K562 (cell line): ENCODE results near the gene TIPARP. TPM values are rescaled to one million over a fixed set of nuclear protein-coding genes. Genes with fewer than 3 reads are reported as not detected.

Source experiments
- ATAC-seq: fragments of 200-7000 bp; cut with Tn5 transposase; 3 replicates; pipeline ENCODE4 v1.9.1; 2020; ENCODE audit warnings: moderate library complexity
- BruUV-seq: library from RNA; stranded (reverse); fragments of 400-500 nt; replicated peaks from 2 replicates; lab custom pipeline; 2021; lab: Mats Ljungman, UMichigan
- CTCF ChIA-PET: fragments of 300-600 bp; formaldehyde crosslinking; extraction: SDS; loops from one replicate; lab custom pipeline; 2021; ENCODE audit warnings: low intra/inter-chr PET ratio; lab: Yijun Ruan, JAX
- POLR2A ChIA-PET: fragments of 300-600, 350-650 bp; sonication (Branson Sonifier 250); formaldehyde crosslinking; extraction: SDS; loops from one replicate; lab custom pipeline; 2021; ENCODE audit warnings: antibody characterized with exemption, inconsistent platforms; lab: Yijun Ruan, JAX
- DNase-seq, 4 experiments: peaks; one replicate each; pipeline versions ENCODE4 v3.0.0 to v3.0.0-alpha.2; 2011 to 2018; ENCODE audit warnings: low spot score in 3 of 4, mixed read lengths in 3 of 4; ENCODE audit errors: extremely low read depth in 1 of 4
- FAIRE-seq: peaks from 2 replicates; lab custom pipeline; 2011; peaks lifted over from hg19 to GRCh38; lab: Jason Lieb, UNC
- H2AFZ ChIP-seq: 2 replicates; pipeline ENCODE4 v1.6.0; 2011; ENCODE audit warnings: low read depth, low read length, control low read depth, inconsistent platforms
- H3K27ac ChIP-seq: fragments of 200-600 bp; 3 replicates; pipeline ENCODE4 v1.8.0; 2011; ENCODE audit warnings: low read depth, mild to moderate bottlenecking, control low read depth, inconsistent platforms, low read length, moderate library complexity, mixed read lengths; ENCODE audit errors: extremely low read depth
- H3K27me3 ChIP-seq, 2 experiments: fragments of 300-600 bp in 1 of 2; 2 replicates in 1 of 2; 3 replicates in 1 of 2; pipeline versions ENCODE4 v1.6.0 to v1.8.0; 2011; ENCODE audit warnings: inconsistent platforms in 2 of 2, low read length in 2 of 2, mild to moderate bottlenecking in 1 of 2, mixed read lengths in 1 of 2, moderate library complexity in 1 of 2; ENCODE audit not compliant: control insufficient read depth in 2 of 2, insufficient read depth in 2 of 2
- H3K36me3 ChIP-seq: fragments of 300-600 bp; 3 replicates; pipeline ENCODE4 v1.8.0; 2011; ENCODE audit warnings: mild to moderate bottlenecking, low read length, inconsistent platforms; ENCODE audit not compliant: control insufficient read depth, insufficient read depth
- H3K4me1 ChIP-seq, 2 experiments: fragments of 200-600 bp in 1 of 2; replicated peaks in 1 of 2; 2 replicates in 1 of 2; 3 replicates in 1 of 2; pipeline versions ENCODE4 v1.5.1 to v1.8.0; 2011; ENCODE audit warnings: inconsistent platforms in 2 of 2, low read length in 2 of 2, mild to moderate bottlenecking in 1 of 2, mixed read lengths in 1 of 2, moderate library complexity in 1 of 2; ENCODE audit not compliant: control insufficient read depth in 2 of 2, insufficient read depth in 2 of 2
- H3K4me2 ChIP-seq: 2 replicates; pipeline ENCODE4 v1.6.1; 2011; ENCODE audit warnings: low read length, control low read depth, inconsistent platforms, mixed read lengths; ENCODE audit not compliant: insufficient read depth
- H3K4me3 ChIP-seq: fragments of 200-600 bp; sonication (generic), shearing (Covaris generic); 2 replicates; pipeline ENCODE4 v1.5.1; 2016; ENCODE audit warnings: control low read depth, inconsistent platforms
- H3K79me2 ChIP-seq: fragments of 200-600 bp; 3 replicates; pipeline ENCODE4 v1.8.0; 2011; ENCODE audit warnings: low read length, inconsistent platforms; ENCODE audit not compliant: control insufficient read depth, insufficient read depth
- H3K9ac ChIP-seq, 2 experiments: 2 replicates each; pipeline versions ENCODE4 v1.6.0 to v1.6.1; 2011; ENCODE audit warnings: low read depth in 2 of 2, low read length in 2 of 2, control low read depth in 1 of 2, inconsistent platforms in 1 of 2, mild to moderate bottlenecking in 1 of 2, mixed read lengths in 1 of 2; ENCODE audit not compliant: insufficient read depth in 1 of 2
- H3K9me1 ChIP-seq: one replicate; pipeline ENCODE4 v1.6.0; 2011; ENCODE audit warnings: inconsistent platforms, mild to moderate bottlenecking, low read length, moderate library complexity; ENCODE audit not compliant: control insufficient read depth, insufficient read depth
- H3K9me3 ChIP-seq: replicated peaks from 2 replicates; pipeline ENCODE4 v1.5.1; 2011; ENCODE audit warnings: low read depth, low read length, inconsistent platforms; ENCODE audit not compliant: control insufficient read depth, insufficient read depth
- H4K20me1 ChIP-seq: replicated peaks from 2 replicates; pipeline ENCODE4 v1.6.1; 2011; ENCODE audit warnings: low read length, inconsistent platforms, mixed read lengths; ENCODE audit not compliant: control insufficient read depth, insufficient read depth
- ARNT ChIP-seq, 2 experiments: fragments of 450-650 bp; IDR thresholded peaks; 2 replicates each; pipeline ENCODE4 v1.6.1; 2016; ENCODE audit warnings: mild to moderate bottlenecking in 1 of 2
- CBX3 ChIP-seq, 2 experiments: IDR thresholded peaks; 1 replicate in 1 of 2; 2 replicates in 1 of 2; pipeline ENCODE4 v1.6.1; 2012; ENCODE audit warnings: inconsistent platforms in 2 of 2, low read length in 2 of 2, borderline replicate concordance in 1 of 2, control low read depth in 1 of 2
- HBP1 ChIP-seq: fragments of 450-650 bp; formaldehyde crosslinking; IDR thresholded peaks from 2 replicates; pipeline ENCODE4 v1.4.0; 2022; ENCODE audit warnings: missing genetic modification characterization
- HMG20B ChIP-seq: fragments of 250-450 bp; sonication (Bioruptor Pico); IDR thresholded peaks from 2 replicates; pipeline ENCODE4 v1.5.0; 2021; ENCODE audit warnings: mild to moderate bottlenecking
- HNRNPLL ChIP-seq: fragments of 200-400 bp; formaldehyde crosslinking; IDR thresholded peaks from 2 replicates; pipeline ENCODE4 v1.6.1; 2017; ENCODE audit warnings: low read length, low read depth, mild to moderate bottlenecking; ENCODE audit not compliant: poor library complexity, severe bottlenecking
- HOXB6 ChIP-seq: fragments of 250-450 bp; sonication (Bioruptor Pico); IDR thresholded peaks from 2 replicates; pipeline ENCODE4 v1.5.1; 2022; ENCODE audit warnings: mild to moderate bottlenecking, borderline replicate concordance
- IFI16 ChIP-seq: fragments of 250-450 bp; sonication (Bioruptor Pico); IDR thresholded peaks from 2 replicates; pipeline ENCODE4 v2.1.2; 2022; ENCODE audit warnings: mild to moderate bottlenecking, inconsistent platforms
- PHF20 ChIP-seq: fragments of 450-650 bp; IDR thresholded peaks from 2 replicates; pipeline ENCODE4 v1.6.1; 2018; ENCODE audit not compliant: partially characterized antibody
- SMARCC2 ChIP-seq: fragments of 450-650 bp; IDR thresholded peaks from 2 replicates; pipeline ENCODE4 v1.6.1; 2017; ENCODE audit warnings: antibody characterized with exemption, moderate library complexity, mild to moderate bottlenecking, low read depth
- TOE1 ChIP-seq, 2 experiments: fragments of 450-650 bp in 1 of 2; sonication (generic) in 1 of 2; formaldehyde crosslinking in 1 of 2; IDR thresholded peaks; 2 replicates each; pipeline versions ENCODE4 v1.7.1 to v1.8.0; 2016 to 2022; ENCODE audit warnings: borderline replicate concordance in 2 of 2, mild to moderate bottlenecking in 2 of 2, antibody characterized with exemption in 1 of 2, inconsistent platforms in 1 of 2, low read depth in 1 of 2, missing genetic modification reagents in 1 of 2, moderate library complexity in 1 of 2
- VEZF1 ChIP-seq: fragments of 200-800 bp; sonication (Bioruptor generic); IDR thresholded peaks from 2 replicates; pipeline ENCODE4 v1.6.1; 2017; ENCODE audit warnings: missing genetic modification characterization, missing compliant biosample characterization
- XRCC5 ChIP-seq: fragments of 200-400 bp; formaldehyde crosslinking; IDR thresholded peaks from 2 replicates; pipeline ENCODE4 v1.6.1; 2017; ENCODE audit warnings: low read depth, mild to moderate bottlenecking, low read length
- ZFP1 ChIP-seq: fragments of 450-650 bp; formaldehyde crosslinking; IDR thresholded peaks from 2 replicates; pipeline ENCODE4 v1.4.0; 2020; ENCODE audit warnings: mild to moderate bottlenecking, mixed read lengths
- ZKSCAN3 ChIP-seq: fragments of 250-450 bp; sonication (Bioruptor Pico); IDR thresholded peaks from 2 replicates; pipeline ENCODE4 v1.4.0; 2020
- ZNF316 ChIP-seq: fragments of 450-650 bp; IDR thresholded peaks from 2 replicates; pipeline ENCODE4 v1.6.1; 2016
- ZNF717 ChIP-seq: fragments of 250-450 bp; sonication (Bioruptor Pico); IDR thresholded peaks from 2 replicates; pipeline ENCODE4 v1.5.0; 2021
- WGBS: fragments of 100-300 bp; shearing (Covaris generic); methylation state at CpG from one replicate; pipeline ENCODE4 v1.1.6; 2016; ENCODE audit warnings: low coverage, mixed read lengths; ENCODE audit not compliant: insufficient coverage; ENCODE audit errors: missing lambda C conversion rate; 5-methylcytosine and 5-hydroxymethylcytosine counted together
- in situ Hi-C: fragments of 300-500 bp; cut with MboI; formaldehyde crosslinking; loops from 4 replicates; pipeline ENCODE4 v1.15.0; 2018; ENCODE audit warnings: inconsistent platforms, mixed read lengths
- intact Hi-C: fragments of 100-400 bp; cut with micrococcal nuclease; formaldehyde crosslinking; loops from 2 replicates; pipeline ENCODE4 v1.14.2; 2022
- polyA plus RNA-seq, 8 experiments: library from polyadenylated mRNA; depleted of rRNA in 4 of 8; stranded (reverse) in 5 of 8; unstranded in 3 of 8; fragments of >200 nt; fragmentation: Nextera tagmentation in 2 of 8; fragmentation: Illumina TruSeq in 1 of 8; extraction: Ambion mirVana in 2 of 8; extraction: Trizol in 1 of 8; gene quantifications; 2 replicates each; pipeline versions ENCODE4 v1.2.1 to v1.2.3, GENCODE V29; 2011 to 2014; ENCODE audit warnings: inconsistent platforms in 1 of 8, missing spikeins in 1 of 8
- total RNA-seq, 7 experiments: library from RNA; depleted of rRNA in 6 of 7; stranded (reverse); fragments of >200 nt in 6 of 7; fragmentation: Illumina TruSeq in 2 of 7; extraction: Trizol in 2 of 7; gene quantifications; 2 replicates each; pipeline versions ENCODE4 v1.2.1 to v1.2.3, GENCODE V29; 2011 to 2021; ENCODE audit warnings: low replicate concordance in 1 of 7
- TF ChIP-seq, protein P1 (sequence below): fragments of 250-450 bp; sonication (Bioruptor Pico); IDR thresholded peaks from 2 replicates; pipeline ENCODE4 v1.8.0; 2021; ENCODE audit warnings: borderline replicate concordance, mild to moderate bottlenecking, moderate library complexity; ENCODE audit not compliant: poor library complexity, severe bottlenecking
- TF ChIP-seq, protein P2 (sequence below), 3 experiments: IDR thresholded peaks in 2 of 3; conservative IDR thresholded peaks in 1 of 3; 2 replicates each; pipeline ENCODE4 v1.5.1; 2011 to 2012; ENCODE audit warnings: low read length in 3 of 3, mild to moderate bottlenecking in 3 of 3, control low read depth in 2 of 3, improper control_type of control experiment in 1 of 3, inconsistent platforms in 1 of 3, low read depth in 1 of 3, mixed read lengths in 1 of 3, moderate library complexity in 1 of 3; ENCODE audit not compliant: insufficient read depth in 2 of 3

TIPARP gene
- total and polyA plus RNA-seq, 9 of the 15 experiments (the other 6 are each of a cell fraction or from before 2014, with no cell fraction given): 2.4 to 29.4 (median 15.1) TPM

DNA sequence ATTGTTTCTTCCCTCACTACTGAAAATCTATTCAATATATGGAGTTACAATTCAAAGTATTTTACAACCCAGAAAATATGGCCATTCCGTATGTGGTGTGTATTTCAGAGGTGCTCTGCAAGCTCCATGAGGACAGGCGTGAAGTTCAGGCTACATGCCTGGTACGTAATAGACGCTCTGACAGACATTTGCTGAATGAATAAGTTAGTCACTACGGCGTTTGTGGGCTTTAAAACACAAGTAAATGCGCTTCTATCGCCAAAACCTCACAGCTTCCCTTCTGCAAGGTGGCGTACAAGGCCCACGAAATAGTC lies 701 bp upstream of the TIPARP start:
- BruUV-seq: TSS peak; percentile 75
- H3K9me1 ChIP-seq: no peaks in the 10 kb centered on the region
- peak overlapping the region; percentile 59 to 96; a peak in 3 of 4 replicates for H3K9ac ChIP-seq
- H4K20me1 ChIP-seq: peaks cover 27% of the 10 kb centered on the region
- peak overlapping the region; percentile 80 for H3K4me2 ChIP-seq
- peak overlapping the region; percentile 70 for H3K27ac ChIP-seq
- POLR2A ChIA-PET: interaction anchor here (0.7 to 5.0 kb wide), 10 partner anchors 9 to 138 kb away, joined by 3 to 27 read pairs (median 4); partner anchors contain the start of gene SSR3
- no peak for FAIRE-seq
- peaks cover 41% of the 10 kb centered on the region for H3K79me2 ChIP-seq
- WGBS: 21% methylated on average over 10 of the region's 10 CpGs
- H3K4me1 ChIP-seq: peaks cover 21 to 31% of the 10 kb centered on the region in 2 experiments; a peak in 4 of 5 replicates
- ATAC-seq: no peak
- H3K36me3 ChIP-seq: peaks cover 16% of the 10 kb centered on the region
- H3K4me3 ChIP-seq: peak overlapping the region; percentile 89
- H3K27me3 ChIP-seq: no peaks in the 10 kb centered on the region
- intact Hi-C loops (loop anchor here (1.0 to 10.0 kb wide), 8 partner anchors 67 to 521 kb away; partner anchors contain the start of gene SSR3), in situ Hi-C loops (loop anchor here (25.0 kb wide), 1 partner anchor 661 kb away; no protein-coding TSS in a partner anchor)
- no peak for DNase-seq
- H2AFZ ChIP-seq: peak overlapping the region; percentile 84
- no peaks in the 10 kb centered on the region; the same call in 1 of the 2 replicates for H3K9me3 ChIP-seq
- CTCF ChIA-PET: interaction anchor here (0.6 to 3.5 kb wide), 10 partner anchors 120 to 530 kb away, joined by 3 to 48 read pairs (median 6); partner anchors contain the start of gene SSR3
- TF ChIP-seq ARNT (IDR thresholded peaks at IDR 0.05) (0 out of 4 replicates have a peak, but pooled peaks of 1 of the 2 experiments have one; percentile 61), IFI16 (CRISPR knock-in tag) (no peak), ZFP1 (CRISPR knock-in tag) (no peak), XRCC5 (no peak), CBX3 (IDR thresholded peaks at IDR 0.05; ENCODE audit: borderline replicate concordance in 1 of 2, low read length in 2 of 2) (no peak), HMG20B (CRISPR knock-in tag) (no peak), HNRNPLL (peak; percentile 64), ZNF316 (peak; percentile 93), SMARCC2 (no peak), PHF20 (no peak), VEZF1 (no peak), HOXB6 (no peak), TOE1 (IDR thresholded peaks at IDR 0.05; ENCODE audit: borderline replicate concordance) (no peak), TOE1 (CRISPR knock-in tag; IDR thresholded peaks at IDR 0.05; ENCODE audit: borderline replicate concordance, low read depth) (no peak), HBP1 (CRISPR knock-in tag) (no peak), ZNF717 (CRISPR knock-in tag) (no peak), ZKSCAN3 (CRISPR knock-in tag) (no peak)
- TF ChIP-seq, protein P1, sequence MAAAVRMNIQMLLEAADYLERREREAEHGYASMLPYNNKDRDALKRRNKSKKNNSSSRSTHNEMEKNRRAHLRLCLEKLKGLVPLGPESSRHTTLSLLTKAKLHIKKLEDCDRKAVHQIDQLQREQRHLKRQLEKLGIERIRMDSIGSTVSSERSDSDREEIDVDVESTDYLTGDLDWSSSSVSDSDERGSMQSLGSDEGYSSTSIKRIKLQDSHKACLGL: no peak
- TF ChIP-seq, protein P2, sequence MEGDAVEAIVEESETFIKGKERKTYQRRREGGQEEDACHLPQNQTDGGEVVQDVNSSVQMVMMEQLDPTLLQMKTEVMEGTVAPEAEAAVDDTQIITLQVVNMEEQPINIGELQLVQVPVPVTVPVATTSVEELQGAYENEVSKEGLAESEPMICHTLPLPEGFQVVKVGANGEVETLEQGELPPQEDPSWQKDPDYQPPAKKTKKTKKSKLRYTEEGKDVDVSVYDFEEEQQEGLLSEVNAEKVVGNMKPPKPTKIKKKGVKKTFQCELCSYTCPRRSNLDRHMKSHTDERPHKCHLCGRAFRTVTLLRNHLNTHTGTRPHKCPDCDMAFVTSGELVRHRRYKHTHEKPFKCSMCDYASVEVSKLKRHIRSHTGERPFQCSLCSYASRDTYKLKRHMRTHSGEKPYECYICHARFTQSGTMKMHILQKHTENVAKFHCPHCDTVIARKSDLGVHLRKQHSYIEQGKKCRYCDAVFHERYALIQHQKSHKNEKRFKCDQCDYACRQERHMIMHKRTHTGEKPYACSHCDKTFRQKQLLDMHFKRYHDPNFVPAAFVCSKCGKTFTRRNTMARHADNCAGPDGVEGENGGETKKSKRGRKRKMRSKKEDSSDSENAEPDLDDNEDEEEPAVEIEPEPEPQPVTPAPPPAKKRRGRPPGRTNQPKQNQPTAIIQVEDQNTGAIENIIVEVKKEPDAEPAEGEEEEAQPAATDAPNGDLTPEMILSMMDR (IDR thresholded peaks at IDR 0.05 in 2 of 3, conservative IDR thresholded peaks at IDR 0.05 in 1 of 3; ENCODE audit: insufficient read depth in 2 of 3, low read depth in 1 of 3, low read length in 3 of 3): no peak
